CD8-positive, alpha-beta memory T cell (primary cell): ENCODE measurements around the gene ADGRV1. TPM values are rescaled to one million over a fixed set of nuclear protein-coding genes. Genes with fewer than 3 reads are reported as not detected.
A peak's percentile ranks its signal among the peaks of the same experiment; 100 is the strongest.

Source experiments
- CTCF ChIA-PET: fragments of 350-600 bp; sonication (Branson Sonifier 250); formaldehyde crosslinking; loops from one replicate; lab custom pipeline; 2021; ENCODE audit warnings: antibody characterized with exemption; lab: Charles Lee
- POLR2A ChIA-PET: fragments of 350-600 bp; sonication (Branson Sonifier 250); formaldehyde crosslinking; loops from one replicate; lab custom pipeline; 2021; ENCODE audit warnings: antibody characterized with exemption; lab: Charles Lee
- DNase-seq, 5 donors: peaks; one replicate each; pipeline versions ENCODE4 v3.0.0 to v3.0.0-alpha.2; 2020 to 2022; ENCODE audit warnings: mixed read lengths in 1 of 5
- H3K27ac ChIP-seq: one replicate; pipeline ENCODE4 v1.7.0; 2013; ENCODE audit warnings: low read depth, mild to moderate bottlenecking, low read length, moderate library complexity
- H3K27me3 ChIP-seq: 2 replicates; pipeline ENCODE4 v1.7.0; 2013; ENCODE audit warnings: low read length, mild to moderate bottlenecking; ENCODE audit not compliant: insufficient read depth, poor library complexity, severe bottlenecking
- H3K36me3 ChIP-seq: 2 replicates; pipeline ENCODE4 v1.7.0; 2013; ENCODE audit warnings: mild to moderate bottlenecking, low read length, moderate library complexity; ENCODE audit not compliant: insufficient read depth
- H3K4me1 ChIP-seq: 2 replicates; pipeline ENCODE4 v1.7.0; 2013; ENCODE audit warnings: mild to moderate bottlenecking, low read length, moderate library complexity; ENCODE audit not compliant: insufficient read depth
- H3K4me3 ChIP-seq: 2 replicates; pipeline ENCODE4 v1.7.0; 2013; ENCODE audit warnings: mild to moderate bottlenecking, low read length
- H3K9me3 ChIP-seq: 2 replicates; pipeline ENCODE4 v1.7.0; 2013; ENCODE audit warnings: mild to moderate bottlenecking, low read length
- H3K27ac Mint-ChIP-seq, 8 donors: one replicate each; pipeline ENCODE4 v1.8.0; 2020 to 2021; ENCODE audit warnings: mixed read lengths in 8 of 8, mild to moderate bottlenecking in 6 of 8, inconsistent platforms in 3 of 8, moderate library complexity in 3 of 8
- H3K27me3 Mint-ChIP-seq, 2 donors: one replicate each; pipeline ENCODE4 v1.8.0; 2020 to 2021; ENCODE audit warnings: mixed read lengths in 2 of 2, mild to moderate bottlenecking in 1 of 2, moderate library complexity in 1 of 2
- H3K36me3 Mint-ChIP-seq, 3 donors: one replicate each; pipeline ENCODE4 v1.8.0; 2020 to 2021; ENCODE audit warnings: mixed read lengths in 3 of 3, inconsistent platforms in 1 of 3, mild to moderate bottlenecking in 1 of 3
- H3K4me1 Mint-ChIP-seq, 3 donors: one replicate each; pipeline ENCODE4 v1.8.0; 2020 to 2021; ENCODE audit warnings: mixed read lengths in 3 of 3, inconsistent platforms in 1 of 3, mild to moderate bottlenecking in 1 of 3
- H3K4me3 Mint-ChIP-seq, 7 donors: one replicate each; pipeline ENCODE4 v1.8.0; 2020 to 2021; ENCODE audit warnings: mixed read lengths in 7 of 7, mild to moderate bottlenecking in 6 of 7, moderate library complexity in 4 of 7, inconsistent platforms in 2 of 7
- H3K9me3 Mint-ChIP-seq, 5 donors: one replicate each; pipeline ENCODE4 v1.8.0; 2020 to 2022; ENCODE audit warnings: mixed read lengths in 5 of 5, mild to moderate bottlenecking in 3 of 5, moderate library complexity in 2 of 5, inconsistent platforms in 1 of 5
- polyA plus RNA-seq: library from polyadenylated mRNA; unstranded; fragments of 300-500 nt; fragmentation: Illumina TruSeq; gene quantifications from one replicate; pipeline ENCODE4 v1.2.3, GENCODE V29; 2021
- total RNA-seq, 2 experiments: library from RNA; stranded (reverse); gene quantifications; one replicate each; pipeline ENCODE4 v1.2.3, GENCODE V29; 2021

ADGRV1 gene
- total and polyA plus RNA-seq, 3 experiments from 2014 or later: 0.33 to 0.44 TPM; not detected in 1

- Mint-ChIP-seq H3K27ac (peak overlapping the region in 1 of 8 donors; percentile 1), H3K9me3 (no peaks in the 10 kb centered on the region)
- POLR2A ChIA-PET: no interaction called here
Measured at GRCh38 chr5:90933298-90933697, 374.7 kb downstream of the ADGRV1 start.

GRCh38 chr5:90934091-90934719 is 375.6 kb downstream of the ADGRV1 start:
- CTCF ChIA-PET: interaction anchor here (1.5 kb wide), 1 partner anchor 451 kb away, joined by 4 read pairs; no protein-coding TSS in a partner anchor
- Histone ChIP-seq H3K27me3 (no peaks in the 10 kb centered on the region), H3K4me1 (peaks cover 3% of the 10 kb centered on the region), H3K9me3 (no peaks in the 10 kb centered on the region), H3K4me3 (no peak overlapping the region), H3K36me3 (no peaks in the 10 kb centered on the region), H3K27ac (no peak overlapping the region)
- no peak for DNase-seq
- POLR2A ChIA-PET: no interaction called here
- peak overlapping the region in 1 of 8 donors; percentile 19 for H3K27ac Mint-ChIP-seq
- peaks cover 4 to 5% (median 4%) of the 10 kb centered on the region in 3 donors for H3K4me1 Mint-ChIP-seq
- no peaks in the 10 kb centered on the region for H3K9me3 Mint-ChIP-seq
- peaks cover 3 to 17% of the 10 kb centered on the region in 2 donors for H3K27me3 Mint-ChIP-seq
- H3K36me3 Mint-ChIP-seq: no peaks in the 10 kb centered on the region
- no peak overlapping the region for H3K4me3 Mint-ChIP-seq

More at GRCh38 chr5:90933298-90933697, 374.7 kb downstream of the ADGRV1 start:
- peaks cover 3 to 17% of the 10 kb centered on the region in 2 donors for H3K27me3 Mint-ChIP-seq
- no peak overlapping the region for H3K4me3 ChIP-seq
- no peak overlapping the region for H3K4me3 Mint-ChIP-seq
- H3K27ac ChIP-seq: no peak overlapping the region
- H3K9me3 ChIP-seq: no peaks in the 10 kb centered on the region
- H3K4me1 Mint-ChIP-seq: peaks cover 4 to 5% (median 4%) of the 10 kb centered on the region in 3 donors
- no peaks in the 10 kb centered on the region for H3K36me3 Mint-ChIP-seq
- peaks cover 3% of the 10 kb centered on the region for H3K4me1 ChIP-seq
- CTCF ChIA-PET: interaction anchor here (1.5 to 2.8 kb wide), 2 partner anchors 451 to 486 kb away, joined by 4 to 14 read pairs; no protein-coding TSS in a partner anchor
- DNase-seq: no peak
- no peaks in the 10 kb centered on the region for H3K27me3 ChIP-seq
- H3K36me3 ChIP-seq: no peaks in the 10 kb centered on the region

- peak overlapping the region in 1 of 8 donors; percentile 58 for H3K27ac Mint-ChIP-seq
Measured at GRCh38 chr5:90934738-90935137, 376.1 kb downstream of the ADGRV1 start.

GRCh38 chr5:90939211-90939610 is 380.6 kb downstream of the ADGRV1 start:
- Histone ChIP-seq H3K4me1 (no peaks in the 10 kb centered on the region), H3K36me3 (no peaks in the 10 kb centered on the region), H3K27me3 (no peaks in the 10 kb centered on the region), H3K4me3 (no peak overlapping the region), H3K27ac (no peak overlapping the region), H3K9me3 (no peaks in the 10 kb centered on the region)
- ChIA-PET POLR2A (no interaction called here), CTCF (no interaction called here)
- peaks cover 4 to 10% (median 9%) of the 10 kb centered on the region in 3 donors for H3K4me1 Mint-ChIP-seq
- H3K9me3 Mint-ChIP-seq: no peaks in the 10 kb centered on the region
- no peak overlapping the region for H3K4me3 Mint-ChIP-seq
- no peaks in the 10 kb centered on the region for H3K27me3 Mint-ChIP-seq
- no peak for DNase-seq
- no peak overlapping the region for H3K27ac Mint-ChIP-seq
- no peaks in the 10 kb centered on the region for H3K36me3 Mint-ChIP-seq

More at GRCh38 chr5:90934738-90935137, 376.1 kb downstream of the ADGRV1 start:
- CTCF ChIA-PET: interaction anchor here (1.5 kb wide), 1 partner anchor 450 kb away, joined by 4 read pairs; no protein-coding TSS in a partner anchor
- no peaks in the 10 kb centered on the region for H3K27me3 ChIP-seq
- Mint-ChIP-seq H3K27me3 (peaks cover 1 to 14% of the 10 kb centered on the region in 2 donors), H3K4me3 (no peak overlapping the region), H3K9me3 (no peaks in the 10 kb centered on the region), H3K4me1 (peaks cover 4 to 5% (median 4%) of the 10 kb centered on the region in 3 donors), H3K36me3 (no peaks in the 10 kb centered on the region)
- H3K36me3 ChIP-seq: no peaks in the 10 kb centered on the region
- H3K27ac ChIP-seq: no peak overlapping the region
- peaks cover 3% of the 10 kb centered on the region for H3K4me1 ChIP-seq
- H3K9me3 ChIP-seq: no peaks in the 10 kb centered on the region
- POLR2A ChIA-PET: no interaction called here
- DNase-seq: no peak
- no peak overlapping the region for H3K4me3 ChIP-seq

- no peak overlapping the region for H3K4me3 ChIP-seq
- no peak overlapping the region for H3K27ac ChIP-seq
- Mint-ChIP-seq H3K4me1 (peaks cover 4 to 10% (median 9%) of the 10 kb centered on the region in 3 donors), H3K9me3 (no peaks in the 10 kb centered on the region), H3K27me3 (no peaks in the 10 kb centered on the region), H3K4me3 (peak overlapping the region in 1 of 7 donors; percentile 16), H3K36me3 (no peaks in the 10 kb centered on the region), H3K27ac (peak overlapping the region in 2 of 8 donors; percentile 4 to 80)
- H3K4me1 ChIP-seq: no peaks in the 10 kb centered on the region
- CTCF ChIA-PET: no interaction called here
- H3K36me3 ChIP-seq: no peaks in the 10 kb centered on the region
- peak in 4 of 5 donors; percentile 5 to 44 (median 18) for DNase-seq
- POLR2A ChIA-PET: no interaction called here
- no peaks in the 10 kb centered on the region for H3K27me3 ChIP-seq
- H3K9me3 ChIP-seq: no peaks in the 10 kb centered on the region
Measured at GRCh38 chr5:90940227-90940995, 381.8 kb downstream of the ADGRV1 start.

- no peak overlapping the region for H3K27ac Mint-ChIP-seq
Measured at GRCh38 chr5:90941002-90941720, 382.6 kb downstream of the ADGRV1 start.

GRCh38 chr5:90944116-90944515 is 385.5 kb downstream of the ADGRV1 start:
- H3K27ac Mint-ChIP-seq: no peak overlapping the region
- CTCF ChIA-PET: no interaction called here
- H3K36me3 Mint-ChIP-seq: no peaks in the 10 kb centered on the region
- peaks cover 0 to 4% (median 0%) of the 10 kb centered on the region in 5 donors for H3K9me3 Mint-ChIP-seq
- no peak overlapping the region for H3K4me3 Mint-ChIP-seq
- Histone ChIP-seq H3K4me3 (no peak overlapping the region), H3K27ac (no peak overlapping the region), H3K27me3 (no peaks in the 10 kb centered on the region), H3K4me1 (no peaks in the 10 kb centered on the region), H3K36me3 (no peaks in the 10 kb centered on the region), H3K9me3 (no peaks in the 10 kb centered on the region)
- POLR2A ChIA-PET: no interaction called here
- peaks cover 4 to 10% (median 9%) of the 10 kb centered on the region in 3 donors for H3K4me1 Mint-ChIP-seq
- H3K27me3 Mint-ChIP-seq: peaks cover 0 to 17% of the 10 kb centered on the region in 2 donors
- no peak for DNase-seq

More at GRCh38 chr5:90941002-90941720, 382.6 kb downstream of the ADGRV1 start:
- Mint-ChIP-seq H3K27me3 (no peaks in the 10 kb centered on the region), H3K4me1 (peaks cover 4 to 10% (median 9%) of the 10 kb centered on the region in 3 donors), H3K4me3 (no peak overlapping the region), H3K9me3 (no peaks in the 10 kb centered on the region), H3K36me3 (no peaks in the 10 kb centered on the region)
- Histone ChIP-seq H3K4me3 (no peak overlapping the region), H3K36me3 (no peaks in the 10 kb centered on the region), H3K27me3 (no peaks in the 10 kb centered on the region), H3K4me1 (no peaks in the 10 kb centered on the region), H3K9me3 (no peaks in the 10 kb centered on the region), H3K27ac (no peak overlapping the region)
- DNase-seq: no peak
- ChIA-PET POLR2A (no interaction called here), CTCF (interaction anchor here (1.2 kb wide), 1 partner anchor 9 kb away, joined by 4 read pairs; no protein-coding TSS in a partner anchor)
